ENCODE data around the gene LIG3.
A peak's percentile ranks its signal among the peaks of the same experiment; 100 is the strongest.
"Not testable (repeated sequence)": the region's sequence is repeated elsewhere in the genome, so short reads cannot be mapped to it uniquely, and the experiment has no call there.

Gene LIG3
- long read RNA-seq, full-length matches to known transcripts, result 101 of 139 reads
- long read RNA-seq, partial matches to known transcripts, result 13 of 139 reads
- long read RNA-seq, other reads (novel, unspliced or antisense), result 25 of 139 reads

- TF ChIP-seq SPI1 (IDR thresholded peaks at IDR 0.05; ENCODE audit: borderline replicate concordance, low read depth) (no peak), CTCF (IDR thresholded peaks at IDR 0.05; ENCODE audit: insufficient read depth, low read length) (no peak), REST (IDR thresholded peaks at IDR 0.05; ENCODE audit: insufficient replicate concordance, low read depth) (no peak), POLR2AphosphoS5 (IDR thresholded peaks at IDR 0.05; ENCODE audit: low read depth) (peak; percentile 71), GABPA (IDR thresholded peaks at IDR 0.05; ENCODE audit: low read depth) (no peak)
- Histone ChIP-seq H3K27me3 (ENCODE audit: insufficient read depth, poor library complexity, severe bottlenecking) (no peaks in the 10 kb centered on the region), H3K27ac (replicated peaks) (peak within 1 kb of the TSS; percentile 97), H3K4me3 (replicated peaks; ENCODE audit: insufficient read depth, low read length) (peak within 1 kb of the TSS; percentile 59)
- peak; percentile 85 to 95 for DNase-seq (ENCODE audit: low read depth in 1 of 2, low spot score in 1 of 2)
Measured at GRCh38 chr17:34980353-34980680, at the start of gene LIG3. Gene LIG3 (plus strand): TSS chr17:34980512. CDS start chr17:34983006, 2,494 bp downstream.

- not testable (repeated sequence) for H3K27ac ChIP-seq (replicated peaks); DNase-seq (ENCODE audit: low read depth in 1 of 2, low spot score in 1 of 2); H3K27me3 ChIP-seq (ENCODE audit: insufficient read depth, poor library complexity, severe bottlenecking); H3K4me3 ChIP-seq (replicated peaks; ENCODE audit: insufficient read depth, low read length)
Measured at GRCh38 chr17:34950780-34951179, 29.5 kb upstream of the LIG3 start.

DNA sequence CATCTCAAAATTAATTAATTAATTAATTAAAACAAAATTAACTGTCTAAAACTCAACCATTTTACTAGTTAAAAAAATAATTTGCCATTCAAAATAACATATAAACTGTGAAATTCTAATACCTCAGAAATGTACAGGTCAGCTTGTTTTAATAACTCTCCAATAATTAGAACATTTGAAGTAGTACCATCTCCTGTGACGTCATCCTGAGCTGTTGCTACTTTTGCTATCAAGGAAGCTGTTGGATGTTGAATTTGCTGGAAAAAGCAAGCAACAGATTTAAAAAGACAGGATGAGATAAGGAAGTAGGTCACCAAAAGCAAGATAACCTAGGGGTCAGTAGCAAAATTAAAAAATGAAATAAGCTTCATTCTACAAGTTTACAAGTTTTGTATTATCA, 21.9 kb upstream of the LIG3 start:
- H3K27me3 ChIP-seq (ENCODE audit: insufficient read depth, poor library complexity, severe bottlenecking), result no peaks in the 10 kb centered on the region
- no peak overlapping the region for H3K27ac ChIP-seq (replicated peaks)
- TF ChIP-seq REST (IDR thresholded peaks at IDR 0.05; ENCODE audit: insufficient replicate concordance, low read depth), result no peak
- no peak for TF ChIP-seq GABPA (IDR thresholded peaks at IDR 0.05; ENCODE audit: low read depth)
- TF ChIP-seq SPI1 (IDR thresholded peaks at IDR 0.05; ENCODE audit: borderline replicate concordance, low read depth), result no peak
- no peak for TF ChIP-seq CTCF (IDR thresholded peaks at IDR 0.05; ENCODE audit: insufficient read depth, low read length)
- TF ChIP-seq POLR2AphosphoS5 (IDR thresholded peaks at IDR 0.05; ENCODE audit: low read depth), result no peak
- no peak for DNase-seq (ENCODE audit: low read depth in 1 of 2, low spot score in 1 of 2)
- H3K4me3 ChIP-seq (replicated peaks; ENCODE audit: insufficient read depth, low read length), result no peak overlapping the region

GRCh38 chr17:34961093-34961911, 19.0 kb upstream of the LIG3 start, which contains the start of the genes CCT6B and ZNF830:
Gene CCT6B (minus strand): TSS chr17:34961460. CDS start chr17:34961393, 67 bp downstream.
Gene ZNF830 (plus strand): TSS chr17:34961540. CDS start chr17:34961567, 27 bp downstream.
- peak within 1 kb of the TSS; percentile 99 for H3K27ac ChIP-seq (replicated peaks)

More at GRCh38 chr17:34961093-34961911, 19.0 kb upstream of the LIG3 start, which contains the start of the genes CCT6B and ZNF830:
- peak; percentile 75 for TF ChIP-seq REST (IDR thresholded peaks at IDR 0.05; ENCODE audit: insufficient replicate concordance, low read depth)
- TF ChIP-seq SPI1 (IDR thresholded peaks at IDR 0.05; ENCODE audit: borderline replicate concordance, low read depth), result no peak
- no peak for TF ChIP-seq CTCF (IDR thresholded peaks at IDR 0.05; ENCODE audit: insufficient read depth, low read length)
- TF ChIP-seq POLR2AphosphoS5 (IDR thresholded peaks at IDR 0.05; ENCODE audit: low read depth), result peak; percentile 97
- TF ChIP-seq GABPA (IDR thresholded peaks at IDR 0.05; ENCODE audit: low read depth), result peak; percentile 87
- DNase-seq (ENCODE audit: low read depth in 1 of 2, low spot score in 1 of 2), result peak; percentile 93 to 95
- peak within 1 kb of the TSS; percentile 100 for H3K4me3 ChIP-seq (replicated peaks; ENCODE audit: insufficient read depth, low read length)
- no peaks in the 10 kb centered on the region for H3K27me3 ChIP-seq (ENCODE audit: insufficient read depth, poor library complexity, severe bottlenecking)
